ENCODE results near the gene PDS5B. TPM values are rescaled to one million over a fixed set of nuclear protein-coding genes. Genes with fewer than 3 reads are reported as not detected.

PDS5B gene
- total and polyA plus RNA-seq, 11 donors, result 3.7 to 28.8 (median 18.6) TPM

DNA sequence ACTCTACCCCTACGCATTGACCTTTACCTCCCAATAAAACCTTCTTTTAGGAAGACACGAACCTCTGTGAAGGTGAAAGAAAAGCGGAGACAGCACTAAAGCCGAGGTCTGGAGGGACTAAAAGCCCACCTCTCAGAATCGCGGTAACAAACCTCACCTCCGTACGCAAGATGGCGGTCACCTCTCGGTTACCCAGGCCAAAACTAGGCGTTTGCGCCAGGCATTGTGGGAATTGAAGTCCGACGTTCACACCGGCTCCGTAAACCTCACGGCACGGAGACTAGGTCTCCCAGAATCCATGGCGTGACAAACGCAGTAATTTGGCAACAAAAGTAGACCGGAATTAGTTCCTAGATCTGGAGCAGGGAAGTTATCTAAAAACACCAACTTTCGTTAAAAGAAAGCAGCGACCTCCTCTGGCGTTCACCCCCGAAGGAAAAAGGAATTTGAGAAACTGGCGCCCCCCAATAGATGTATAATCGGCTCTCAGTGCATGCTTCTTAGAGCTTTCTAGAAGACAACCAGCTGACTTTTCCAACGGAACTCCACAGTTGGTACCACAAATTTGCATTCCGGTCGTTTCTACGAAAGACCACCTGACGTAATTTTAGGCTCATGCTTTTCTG lies 47.5 kb upstream of the PDS5B start, which contains the start of gene N4BP2L2:
N4BP2L2 (minus strand) TSS at position 175 of the 626 bp plus-strand sequence. CDS start 1,768 bp downstream, outside the sequence.
- peak in 1 of 2 donors; percentile 42 for TF ChIP-seq POLR2A (IDR thresholded peaks at IDR 0.05)
- TF ChIP-seq, protein P1, sequence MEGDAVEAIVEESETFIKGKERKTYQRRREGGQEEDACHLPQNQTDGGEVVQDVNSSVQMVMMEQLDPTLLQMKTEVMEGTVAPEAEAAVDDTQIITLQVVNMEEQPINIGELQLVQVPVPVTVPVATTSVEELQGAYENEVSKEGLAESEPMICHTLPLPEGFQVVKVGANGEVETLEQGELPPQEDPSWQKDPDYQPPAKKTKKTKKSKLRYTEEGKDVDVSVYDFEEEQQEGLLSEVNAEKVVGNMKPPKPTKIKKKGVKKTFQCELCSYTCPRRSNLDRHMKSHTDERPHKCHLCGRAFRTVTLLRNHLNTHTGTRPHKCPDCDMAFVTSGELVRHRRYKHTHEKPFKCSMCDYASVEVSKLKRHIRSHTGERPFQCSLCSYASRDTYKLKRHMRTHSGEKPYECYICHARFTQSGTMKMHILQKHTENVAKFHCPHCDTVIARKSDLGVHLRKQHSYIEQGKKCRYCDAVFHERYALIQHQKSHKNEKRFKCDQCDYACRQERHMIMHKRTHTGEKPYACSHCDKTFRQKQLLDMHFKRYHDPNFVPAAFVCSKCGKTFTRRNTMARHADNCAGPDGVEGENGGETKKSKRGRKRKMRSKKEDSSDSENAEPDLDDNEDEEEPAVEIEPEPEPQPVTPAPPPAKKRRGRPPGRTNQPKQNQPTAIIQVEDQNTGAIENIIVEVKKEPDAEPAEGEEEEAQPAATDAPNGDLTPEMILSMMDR (IDR thresholded peaks at IDR 0.05), result peak in 10 of 12 donors; percentile 13 to 62 (median 43)
- intact Hi-C loops (cut with DNase I), result loop anchor here in 2 of 10 donors (5.0 kb wide), 2 partner anchors 111 to 221 kb away; partner anchors contain the start of genes N4BP2L1 (in 2 of the 2), BRCA2 (in 1 of the 2) and ZAR1L (in 1 of the 2)
- WGBS, 4 donors, result 0 to 1% (median 1%) methylated on average over 32 of the region's 32 CpGs
- Histone ChIP-seq H3K4me3 (peak within 1 kb of the TSS; percentile 54 to 94 (median 76)), H3K36me3 (peaks cover 0 to 33% (median 24%) of the 10 kb centered on the region in 9 donors), H3K4me1 (peaks cover 5 to 48% (median 37%) of the 10 kb centered on the region in 12 donors), H3K27ac (peak within 1 kb of the TSS; percentile 85 to 99 (median 93)), H3K27me3 (no peaks in the 10 kb centered on the region), H3K9me3 (no peaks in the 10 kb centered on the region)
- DNase-seq (peak; percentile 94 to 96 (median 96)), ATAC-seq (peak; percentile 99)

DNA sequence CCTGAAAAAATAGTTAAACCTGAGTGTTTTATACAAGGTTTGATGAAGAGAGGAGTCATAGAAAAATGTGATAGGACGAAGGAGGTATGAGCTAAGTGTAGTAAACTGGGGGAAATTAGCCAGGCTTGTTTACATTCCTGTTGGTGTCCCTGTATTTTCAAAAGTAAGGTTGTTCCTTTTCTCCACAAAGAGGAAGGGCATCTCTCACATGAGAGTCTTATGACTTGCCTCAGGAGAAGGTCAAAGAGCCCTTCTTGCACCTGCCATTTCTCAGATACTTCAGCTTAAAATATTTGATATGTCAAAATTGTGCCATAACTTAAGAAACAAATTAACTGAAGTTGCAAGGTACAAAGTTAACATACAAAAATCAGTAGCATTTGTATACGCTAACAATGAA lies 44.0 kb upstream of the PDS5B start:
- DNase-seq, result no peak
- Histone ChIP-seq H3K27me3 (no peaks in the 10 kb centered on the region), H3K4me3 (no peak overlapping the region), H3K27ac (no peak overlapping the region), H3K36me3 (no peaks in the 10 kb centered on the region), H3K4me1 (peaks cover 0 to 13% (median 4%) of the 10 kb centered on the region in 12 donors), H3K9me3 (no peaks in the 10 kb centered on the region)
- intact Hi-C loops (cut with DNase I), result loop anchor here in 2 of 10 donors (5.0 to 10.0 kb wide), 2 partner anchors 157 to 625 kb away; no protein-coding TSS in a partner anchor
- ATAC-seq, result no peak
- TF ChIP-seq, protein P1 (IDR thresholded peaks at IDR 0.05), result no peak
- no peak for TF ChIP-seq POLR2A (IDR thresholded peaks at IDR 0.05)
- 85 to 87% (median 87%) methylated on average over 2 of the region's 2 CpGs for WGBS, 4 donors

DNA sequence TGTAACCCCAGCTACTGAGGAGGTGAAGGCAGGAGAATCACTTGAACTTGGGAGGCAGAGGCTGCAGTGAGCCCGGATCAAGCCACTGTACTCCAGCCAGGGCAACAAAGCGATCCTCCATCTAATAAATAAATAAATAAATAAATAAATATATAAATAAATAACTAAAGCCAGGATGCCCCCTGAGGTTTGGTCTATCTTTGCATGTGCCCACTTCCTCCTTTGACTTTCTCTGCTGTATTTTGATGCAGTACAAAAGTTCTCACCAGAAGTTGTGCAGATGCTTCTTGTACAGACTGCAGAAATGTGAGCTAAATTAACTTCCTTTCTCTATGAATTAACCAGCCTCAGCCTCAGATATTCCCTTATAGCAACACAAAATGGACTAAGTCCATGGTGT lies 41.2 kb upstream of the PDS5B start:
- no peaks in the 10 kb centered on the region for H3K36me3 ChIP-seq
- H3K9me3 ChIP-seq, result no peaks in the 10 kb centered on the region
- H3K27ac ChIP-seq, result no peak overlapping the region
- ATAC-seq (no peak), DNase-seq (no peak)
- WGBS, 4 donors, result 88 to 94% (median 92%) methylated on average over 2 of the region's 2 CpGs
- TF ChIP-seq POLR2A (IDR thresholded peaks at IDR 0.05), result no peak
- TF ChIP-seq, protein P1 (IDR thresholded peaks at IDR 0.05), result no peak
- H3K27me3 ChIP-seq, result no peaks in the 10 kb centered on the region
- no peak overlapping the region for H3K4me3 ChIP-seq
- H3K4me1 ChIP-seq, result peaks cover 0 to 6% (median 0%) of the 10 kb centered on the region in 12 donors
- intact Hi-C loops (cut with DNase I), result loop anchor here in 1 of 10 donors (10.0 kb wide), 1 partner anchor 160 kb away; no protein-coding TSS in a partner anchor

DNA sequence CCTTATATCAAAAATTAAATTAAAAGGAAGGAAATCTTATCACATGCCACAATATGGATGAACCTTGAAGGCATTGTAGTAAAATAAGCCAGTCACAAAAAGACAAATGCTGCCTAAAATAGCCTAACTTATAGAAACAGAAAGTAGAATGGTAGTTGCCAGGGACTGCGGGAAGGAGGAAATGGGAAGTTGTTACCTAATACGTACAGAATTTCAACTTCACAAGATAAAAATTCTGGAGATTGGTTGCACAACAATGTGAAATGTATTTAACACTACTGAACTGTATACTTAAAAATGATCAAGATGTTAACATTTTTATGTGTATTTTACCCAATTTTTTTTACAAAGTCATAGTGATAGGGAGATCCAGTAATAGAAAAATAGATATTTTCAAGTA lies 37.4 kb upstream of the PDS5B start:
- H3K9me3 ChIP-seq, result no peaks in the 10 kb centered on the region
- intact Hi-C loops (cut with DNase I), result loop anchor here in 1 of 10 donors (10.0 kb wide), 1 partner anchor 164 kb away; no protein-coding TSS in a partner anchor
- no peak for TF ChIP-seq POLR2A (IDR thresholded peaks at IDR 0.05)
- TF ChIP-seq, protein P1 (IDR thresholded peaks at IDR 0.05), result no peak
- DNase-seq (no peak), ATAC-seq (no peak)
- 38 to 51% (median 47%) methylated on average over 2 of the region's 2 CpGs for whole genome bisulfite sequencing, 4 donors
- no peak overlapping the region for H3K4me3 ChIP-seq
- peak overlapping the region in 1 of 12 donors; percentile 12 for H3K27ac ChIP-seq
- no peaks in the 10 kb centered on the region for H3K36me3 ChIP-seq
- H3K27me3 ChIP-seq, result no peaks in the 10 kb centered on the region
- peaks cover 0 to 6% (median 0%) of the 10 kb centered on the region in 12 donors for H3K4me1 ChIP-seq

All from heart left ventricle (tissue), 16 donors.